ENCODE data around the gene POLR3C. TPM values are rescaled to one million over a fixed set of nuclear protein-coding genes. Genes with fewer than 3 reads are reported as not detected.
"Not testable (repeated sequence)": the region's sequence is repeated elsewhere in the genome, so short reads cannot be mapped to it uniquely, and the experiment has no call there.

POLR3C gene
- total and polyA plus RNA-seq, 2 donors from 2014 or later: 16.1 to 30.0 TPM

GRCh38 chr1:145828367-145829026, 4.5 kb downstream of the POLR3C start:
- DNase-seq: no peak
- Histone ChIP-seq H3K4me3 (ENCODE audit: low read length in 3 of 3) (no peak overlapping the region), H3K36me3 (ENCODE audit: control insufficient read depth in 2 of 3, insufficient read depth in 3 of 3, low read length in 3 of 3) (peaks cover 25 to 56% (median 45%) of the 10 kb centered on the region in 3 donors), H3K4me1 (ENCODE audit: control insufficient read depth in 2 of 3, insufficient read depth in 2 of 3, low read depth in 1 of 3, low read length in 3 of 3) (peaks cover 0 to 6% (median 0%) of the 10 kb centered on the region in 3 donors), H3K27me3 (ENCODE audit: control insufficient read depth, insufficient read depth, low read length) (no peaks in the 10 kb centered on the region), H3K9me3 (ENCODE audit: control insufficient read depth in 2 of 3, insufficient read depth in 1 of 3, low read length in 3 of 3) (no peaks in the 10 kb centered on the region), H3K9ac (ENCODE audit: low read length in 3 of 3) (no peak overlapping the region), H3K27ac (ENCODE audit: low read depth in 2 of 2, low read length in 2 of 2) (no peak overlapping the region)
- no peak for TF ChIP-seq CTCF (IDR thresholded peaks at IDR 0.05; ENCODE audit: borderline replicate concordance, extremely low read depth, insufficient read depth)
- intact Hi-C loops (cut with DNase I): no loop called here
- no peak for FAIRE-seq

DNA sequence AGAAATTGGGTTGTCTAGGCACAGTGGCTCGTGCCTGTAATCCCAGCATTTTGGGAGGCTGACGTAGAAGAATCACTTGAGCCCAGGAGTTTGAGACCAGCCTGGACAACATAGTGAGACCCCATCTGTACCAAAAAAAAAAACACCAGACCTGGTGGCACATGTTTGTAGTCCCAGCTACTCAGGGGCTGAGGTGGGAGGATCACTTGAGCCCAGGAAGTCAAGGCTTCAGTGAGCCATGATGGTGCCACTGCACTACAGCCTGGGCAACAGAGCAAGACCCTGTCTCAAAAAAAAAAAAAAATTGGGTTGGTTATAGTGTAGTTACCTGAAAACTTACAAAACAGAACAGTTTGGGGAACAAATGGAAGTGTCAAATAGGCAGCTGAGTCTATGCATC, 6.8 kb downstream of the POLR3C start:
- H3K4me1 ChIP-seq (ENCODE audit: control insufficient read depth in 2 of 3, insufficient read depth in 2 of 3, low read depth in 1 of 3, low read length in 3 of 3); H3K9me3 ChIP-seq (ENCODE audit: control insufficient read depth in 2 of 3, insufficient read depth in 1 of 3, low read length in 3 of 3); FAIRE-seq; H3K9ac ChIP-seq (ENCODE audit: low read length in 3 of 3); H3K4me3 ChIP-seq (ENCODE audit: low read length in 3 of 3); intact Hi-C loops (cut with DNase I); DNase-seq; H3K27me3 ChIP-seq (ENCODE audit: control insufficient read depth, insufficient read depth, low read length); H3K27ac ChIP-seq (ENCODE audit: low read depth in 2 of 2, low read length in 2 of 2): not testable (repeated sequence)
- H3K36me3 ChIP-seq (ENCODE audit: control insufficient read depth in 2 of 3, insufficient read depth in 3 of 3, low read length in 3 of 3): peaks cover 26 to 63% (median 56%) of the 10 kb centered on the region in 3 donors

DNA sequence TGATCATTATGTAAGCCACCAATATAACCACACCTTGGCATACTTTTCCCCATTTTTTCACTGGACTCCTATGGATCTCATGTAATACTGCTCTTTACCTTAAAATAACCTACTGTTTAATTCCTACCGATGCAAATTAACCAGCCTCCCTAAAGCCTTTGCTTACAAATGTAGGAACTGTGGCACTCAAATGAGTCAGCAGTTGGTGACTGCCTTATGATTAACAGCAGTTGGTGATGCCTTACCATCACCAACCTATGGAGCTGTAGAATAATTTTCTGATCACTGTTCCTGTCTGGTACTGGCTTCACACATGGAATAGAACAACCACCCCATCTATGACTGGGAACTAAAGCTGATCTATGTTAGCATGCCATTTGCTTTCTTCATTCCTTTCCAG, 13.7 kb downstream of the POLR3C start:
- no peak overlapping the region for H3K9ac ChIP-seq (ENCODE audit: low read length in 3 of 3)
- no peaks in the 10 kb centered on the region for H3K27me3 ChIP-seq (ENCODE audit: control insufficient read depth, insufficient read depth, low read length)
- DNase-seq: no peak
- TF ChIP-seq CTCF (IDR thresholded peaks at IDR 0.05; ENCODE audit: borderline replicate concordance, extremely low read depth, insufficient read depth): no peak
- H3K4me3 ChIP-seq (ENCODE audit: low read length in 3 of 3): no peak overlapping the region
- intact Hi-C loops (cut with DNase I): no loop called here
- H3K27ac ChIP-seq (ENCODE audit: low read depth in 2 of 2, low read length in 2 of 2): no peak overlapping the region
- H3K36me3 ChIP-seq (ENCODE audit: control insufficient read depth in 2 of 3, insufficient read depth in 3 of 3, low read length in 3 of 3): peaks cover 22 to 64% (median 54%) of the 10 kb centered on the region in 3 donors
- no peak for FAIRE-seq
- H3K4me1 ChIP-seq (ENCODE audit: control insufficient read depth in 2 of 3, insufficient read depth in 2 of 3, low read depth in 1 of 3, low read length in 3 of 3): no peaks in the 10 kb centered on the region
- no peaks in the 10 kb centered on the region for H3K9me3 ChIP-seq (ENCODE audit: control insufficient read depth in 2 of 3, insufficient read depth in 1 of 3, low read length in 3 of 3)

GRCh38 chr1:145843031-145843430, 19.0 kb downstream of the POLR3C start:
- H3K27ac ChIP-seq (ENCODE audit: low read depth in 2 of 2, low read length in 2 of 2): no peak overlapping the region
- H3K9me3 ChIP-seq (ENCODE audit: control insufficient read depth in 2 of 3, insufficient read depth in 1 of 3, low read length in 3 of 3): no peaks in the 10 kb centered on the region
- peaks cover 10 to 32% (median 25%) of the 10 kb centered on the region in 3 donors for H3K36me3 ChIP-seq (ENCODE audit: control insufficient read depth in 2 of 3, insufficient read depth in 3 of 3, low read length in 3 of 3)
- H3K27me3 ChIP-seq (ENCODE audit: control insufficient read depth, insufficient read depth, low read length): no peaks in the 10 kb centered on the region
- DNase-seq: no peak
- intact Hi-C loops (cut with DNase I): loop anchor here (10.0 kb wide), 1 partner anchor 172 kb away; no protein-coding TSS in a partner anchor
- no peak overlapping the region for H3K4me3 ChIP-seq (ENCODE audit: low read length in 3 of 3)
- no peak for TF ChIP-seq CTCF (IDR thresholded peaks at IDR 0.05; ENCODE audit: borderline replicate concordance, extremely low read depth, insufficient read depth)
- H3K4me1 ChIP-seq (ENCODE audit: control insufficient read depth in 2 of 3, insufficient read depth in 2 of 3, low read depth in 1 of 3, low read length in 3 of 3): peaks cover 3 to 11% (median 5%) of the 10 kb centered on the region in 3 donors
- H3K9ac ChIP-seq (ENCODE audit: low read length in 3 of 3): no peak overlapping the region
- no peak for FAIRE-seq

Measured in kidney (tissue), 14 donors.